ENCODE results near the gene RALGAPB. TPM values are rescaled to one million over a fixed set of nuclear protein-coding genes. Genes with fewer than 3 reads are reported as not detected.

The RALGAPB gene
- total and polyA plus RNA-seq, 7 donors: 7.5 to 27.3 (median 18.6) TPM

- ATAC-seq (no peak), DNase-seq (no peak)
- Histone ChIP-seq H3K4me1 (no peaks in the 10 kb centered on the region), H3K27me3 (ENCODE audit: insufficient read depth in 3 of 3, low read length in 2 of 3) (peaks cover 0 to 20% (median 5%) of the 10 kb centered on the region in 3 donors), H3K4me3 (no peak overlapping the region), H3K36me3 (ENCODE audit: insufficient read depth in 1 of 2, low read depth in 1 of 2) (no peaks in the 10 kb centered on the region), H3K9me3 (no peaks in the 10 kb centered on the region), H3K27ac (no peak overlapping the region)
- intact Hi-C loops (cut with DNase I): no loop called here
- TF ChIP-seq CTCF (IDR thresholded peaks at IDR 0.05): no peak
- 55 to 87% (median 81%) methylated on average over 2 of the region's 2 CpGs for WGBS, 3 donors
Observed at GRCh38 chr20:38624084-38624483, 151.4 kb downstream of the RALGAPB start.

GRCh38 chr20:38625896-38626295, 153.3 kb downstream of the RALGAPB start:
- H3K9me3 ChIP-seq: no peaks in the 10 kb centered on the region
- H3K27me3 ChIP-seq (ENCODE audit: insufficient read depth in 3 of 3, low read length in 2 of 3): peaks cover 0 to 14% (median 5%) of the 10 kb centered on the region in 3 donors
- no peaks in the 10 kb centered on the region for H3K4me1 ChIP-seq
- H3K36me3 ChIP-seq (ENCODE audit: insufficient read depth in 1 of 2, low read depth in 1 of 2): no peaks in the 10 kb centered on the region
- no peak overlapping the region for H3K27ac ChIP-seq
- no peak for ATAC-seq
- intact Hi-C loops (cut with DNase I): no loop called here
- H3K4me3 ChIP-seq: no peak overlapping the region
- no peak for TF ChIP-seq CTCF (IDR thresholded peaks at IDR 0.05)
- DNase-seq: no peak

GRCh38 chr20:38626921-38627659, 154.4 kb downstream of the RALGAPB start:
- DNase-seq (no peak), ATAC-seq (no peak)
- no peaks in the 10 kb centered on the region for H3K9me3 ChIP-seq
- TF ChIP-seq CTCF (IDR thresholded peaks at IDR 0.05): no peak
- WGBS, 3 donors: 87 to 89% (median 87%) methylated on average over 10 of the region's 10 CpGs
- peaks cover 0 to 14% (median 4%) of the 10 kb centered on the region in 3 donors for H3K27me3 ChIP-seq (ENCODE audit: insufficient read depth in 3 of 3, low read length in 2 of 3)
- H3K4me1 ChIP-seq: no peaks in the 10 kb centered on the region
- H3K36me3 ChIP-seq (ENCODE audit: insufficient read depth in 1 of 2, low read depth in 1 of 2): no peaks in the 10 kb centered on the region
- intact Hi-C loops (cut with DNase I): no loop called here
- H3K27ac ChIP-seq: no peak overlapping the region
- no peak overlapping the region for H3K4me3 ChIP-seq

Other genes with a start within 250 kb of the RALGAPB start
- gene KIAA1755, start 212.1 kb upstream of the RALGAPB start, total RNA-seq: 1 to 10 TPM in 1 of 4 donors, under 1 TPM in 3; 0.16 to 2.4 (median 0.48) TPM
- gene KIAA1755, start 212.1 kb upstream of the RALGAPB start, polyA plus RNA-seq: under 1 TPM; 0.20 to 0.30 (median 0.29) TPM
- under 1 TPM in 2 of 4 donors, not detected in 2; 0.41 to 0.49 TPM for gene BPI, start 168.7 kb upstream of the RALGAPB start, total RNA-seq
- under 1 TPM in 1 of 3 donors, not detected in 2; 0.06 TPM for gene BPI, start 168.7 kb upstream of the RALGAPB start, polyA plus RNA-seq
- gene LBP, start 126.4 kb upstream of the RALGAPB start, total RNA-seq: 100 to 1,000 TPM in 1 of 4 donors, 10 to 100 TPM in 3; 38.8 to 167 (median 68.7) TPM
- gene LBP, start 126.4 kb upstream of the RALGAPB start, polyA plus RNA-seq: 10 to 100 TPM in 2 of 3 donors, 1 to 10 TPM in 1; 1.1 to 10.3 (median 10.2) TPM
- 10 to 100 TPM in 2 of 4 donors, 1 to 10 TPM in 2; 4.6 to 26.0 (median 14.8) TPM for gene SNHG17, start 37.5 kb upstream of the RALGAPB start, total RNA-seq
- 10 to 100 TPM; 13.3 to 19.4 (median 18.7) TPM for gene SNHG17, start 37.5 kb upstream of the RALGAPB start, polyA plus RNA-seq
- gene ADIG, start 108.4 kb downstream of the RALGAPB start, total RNA-seq: not detected
- not detected for gene ADIG, start 108.4 kb downstream of the RALGAPB start, polyA plus RNA-seq
- not detected for gene ARHGAP40, start 129.0 kb downstream of the RALGAPB start, total RNA-seq
- gene ARHGAP40, start 129.0 kb downstream of the RALGAPB start, polyA plus RNA-seq: under 1 TPM in 2 of 3 donors, not detected in 1; 0.03 to 0.04 TPM

All from psoas muscle (tissue), 8 donors.